ENCODE data around the gene MYCL. TPM values are rescaled to one million over a fixed set of nuclear protein-coding genes. Genes with fewer than 3 reads are reported as not detected.

MYCL gene
- total and polyA plus RNA-seq, 2 of the 8 experiments (the other 6 are each of a cell fraction or from before 2014, with no cell fraction given), result 20.3 to 28.8 TPM

DNA sequence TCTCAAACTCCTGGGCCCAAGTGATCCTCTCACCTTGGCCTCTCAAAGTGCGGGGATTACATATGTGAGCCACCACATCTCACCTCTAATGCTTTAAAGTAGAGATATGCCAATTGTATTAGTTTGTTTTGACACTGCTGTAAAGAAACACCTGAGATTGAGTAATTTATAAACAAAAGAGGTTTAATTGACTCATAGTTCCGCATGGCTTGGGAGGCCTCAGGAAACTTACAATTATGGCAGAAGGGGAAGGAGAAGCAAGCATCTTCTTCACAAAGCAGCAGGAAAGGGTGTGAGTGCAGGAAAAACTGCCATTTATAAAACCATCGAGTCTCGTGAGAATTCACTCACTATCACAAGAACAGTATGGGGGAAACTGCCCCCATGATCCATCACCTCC lies 3.5 kb upstream of the MYCL start:
- Histone ChIP-seq H4K91ac (replicated peaks; ENCODE audit: insufficient read length, low read length) (no peak overlapping the region), H4K20me1 (replicated peaks in 1 of 2; ENCODE audit: control insufficient read depth in 1 of 2, insufficient read depth in 2 of 2, low read length in 2 of 2) (no peaks in the 10 kb centered on the region), H3K79me1 (ENCODE audit: low read depth, low read length) (no peaks in the 10 kb centered on the region), H3K4me2 (ENCODE audit: insufficient read depth in 1 of 2, low read depth in 2 of 2, low read length in 2 of 2) (no peak overlapping the region), H3K4me3 (ENCODE audit: extremely low read depth in 1 of 4, insufficient read depth in 2 of 4, low read depth in 3 of 4, low read length in 4 of 4) (no peak overlapping the region), H4K8ac (ENCODE audit: extremely low read depth, insufficient read depth, low read length) (no peak overlapping the region), H2BK12ac (ENCODE audit: low read depth, low read length) (no peak overlapping the region), H2AK5ac (ENCODE audit: low read depth, low read length) (no peak overlapping the region), H3K23me2 (ENCODE audit: low read depth, low read length) (peaks cover 15% of the 10 kb centered on the region), H3K18ac (ENCODE audit: extremely low read depth, low read length) (no peak overlapping the region), H3K9ac (replicated peaks in 1 of 4; ENCODE audit: extremely low read depth in 1 of 4, low read depth in 3 of 4, low read length in 3 of 4) (no peak overlapping the region), H3K4me1 (replicated peaks in 1 of 4; ENCODE audit: control insufficient read depth in 3 of 4, insufficient read depth in 4 of 4, low read length in 3 of 4) (peaks cover 0 to 5% (median 1%) of the 10 kb centered on the region in 4 experiments; a peak in 4 of 7 replicates), H3K79me2 (ENCODE audit: control insufficient read depth in 1 of 2, insufficient read depth in 2 of 2, low read length in 2 of 2) (peaks cover 0 to 5% of the 10 kb centered on the region in 2 experiments; a peak in 1 of 4 replicates), H2BK120ac (replicated peaks; ENCODE audit: low read depth, low read length) (no peak overlapping the region), H3K27me3 (replicated peaks in 1 of 4; ENCODE audit: control insufficient read depth in 3 of 4, extremely low read depth in 1 of 4, insufficient read depth in 3 of 4, low read length in 3 of 4) (peaks cover 3 to 12% (median 10%) of the 10 kb centered on the region in 4 experiments; a peak in 6 of 7 replicates), H4K5ac (ENCODE audit: insufficient read length, low read depth, low read length) (no peak overlapping the region), H3K56ac (replicated peaks; ENCODE audit: insufficient read length, low read depth, low read length) (no peak overlapping the region), H3K14ac (ENCODE audit: insufficient read length) (no peak overlapping the region), H2BK5ac (ENCODE audit: low read depth, low read length) (no peak overlapping the region), H3K27ac (ENCODE audit: low read depth, low read length) (no peak overlapping the region), H2BK20ac (ENCODE audit: low read length) (no peak overlapping the region), H3K23ac (ENCODE audit: insufficient read length) (no peak overlapping the region), H3K36me3 (ENCODE audit: control insufficient read depth in 2 of 4, insufficient read depth in 4 of 4, low read length in 3 of 4) (no peaks in the 10 kb centered on the region), H3K4ac (replicated peaks; ENCODE audit: insufficient read length, low read depth, low read length) (no peak overlapping the region), H2AFZ (ENCODE audit: low read length) (no peak overlapping the region), H2BK15ac (ENCODE audit: low read length) (no peak overlapping the region), H3K9me3 (ENCODE audit: insufficient read depth in 2 of 2, low read depth in 1 of 2, low read length in 1 of 2) (peaks cover 9 to 12% of the 10 kb centered on the region in 2 experiments; a peak in 3 of 4 replicates)
- ChIA-PET POLR2A (ENCODE audit: partially characterized antibody) (no interaction called here), CTCF (ENCODE audit: partially characterized antibody) (interaction anchor here (17.0 kb wide), 1 partner anchor 14 kb away, joined by 184 read pairs; no protein-coding TSS in a partner anchor)
- WGBS, 2 experiments (ENCODE audit: extremely low coverage in 1 of 2, insufficient coverage in 1 of 2, insufficient read length in 1 of 2, insufficient replicate concordance in 2 of 2, low coverage in 1 of 2, low lambda C conversion rate in 2 of 2, missing lambda C conversion rate in 1 of 2), result 87% methylated on average over 4 of the region's 4 CpGs; no CpG with 5 or more reads in 1 of the 2 experiments
- DNase-seq (ENCODE audit: low read depth in 1 of 2, low spot score in 2 of 2) (no peak), FAIRE-seq (no peak)
- TF ChIP-seq, protein P1, sequence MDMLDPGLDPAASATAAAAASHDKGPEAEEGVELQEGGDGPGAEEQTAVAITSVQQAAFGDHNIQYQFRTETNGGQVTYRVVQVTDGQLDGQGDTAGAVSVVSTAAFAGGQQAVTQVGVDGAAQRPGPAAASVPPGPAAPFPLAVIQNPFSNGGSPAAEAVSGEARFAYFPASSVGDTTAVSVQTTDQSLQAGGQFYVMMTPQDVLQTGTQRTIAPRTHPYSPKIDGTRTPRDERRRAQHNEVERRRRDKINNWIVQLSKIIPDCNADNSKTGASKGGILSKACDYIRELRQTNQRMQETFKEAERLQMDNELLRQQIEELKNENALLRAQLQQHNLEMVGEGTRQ (IDR thresholded peaks at IDR 0.05; ENCODE audit: low read length), result no peak
- no peak for TF ChIP-seq SP2 (IDR thresholded peaks at IDR 0.05; ENCODE audit: low read length)
- TF ChIP-seq SP1 (IDR thresholded peaks at IDR 0.05; ENCODE audit: low read depth, low read length), result no peak
- TF ChIP-seq TEAD4 (IDR thresholded peaks at IDR 0.05; ENCODE audit: low read depth, low read length), result no peak
- no peak for TF ChIP-seq BRCA1 (IDR thresholded peaks at IDR 0.05; ENCODE audit: low read depth, low read length)
- no peak for TF ChIP-seq RNF2 (IDR thresholded peaks at IDR 0.05; ENCODE audit: borderline replicate concordance, low read depth, low read length, missing control alignments, poor library complexity, severe bottlenecking)
- no peak for TF ChIP-seq KDM1A (IDR thresholded peaks at IDR 0.05; ENCODE audit: borderline replicate concordance, low read length)
- TF ChIP-seq KDM4A (IDR thresholded peaks at IDR 0.05; ENCODE audit: low read depth, low read length, severe bottlenecking), result no peak
- no peak for TF ChIP-seq TBP (IDR thresholded peaks at IDR 0.05; ENCODE audit: low read depth, low read length)
- no peak for TF ChIP-seq CBX5 (IDR thresholded peaks at IDR 0.05; ENCODE audit: low read depth, low read length)
- no peak for TF ChIP-seq GABPA (IDR thresholded peaks at IDR 0.05; ENCODE audit: borderline replicate concordance, insufficient read depth, low read length)
- TF ChIP-seq, protein P2, sequence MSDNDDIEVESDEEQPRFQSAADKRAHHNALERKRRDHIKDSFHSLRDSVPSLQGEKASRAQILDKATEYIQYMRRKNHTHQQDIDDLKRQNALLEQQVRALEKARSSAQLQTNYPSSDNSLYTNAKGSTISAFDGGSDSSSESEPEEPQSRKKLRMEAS (IDR thresholded peaks at IDR 0.05), result no peak
- no peak for TF ChIP-seq EZH2 (IDR thresholded peaks at IDR 0.05; ENCODE audit: low read depth, low read length, severe bottlenecking)

Data from H1 (cell line).